Hepatocyte (in vitro differentiated cells): Measurements from ENCODE around the gene OBSL1. TPM values are rescaled to one million over a fixed set of nuclear protein-coding genes. Genes with fewer than 3 reads are reported as not detected.

ENCODE experiments used
- DNase-seq: peaks from one replicate; pipeline ENCODE4 v3.0.0-alpha.2; 2016; ENCODE audit warnings: low spot score
- H2AFZ ChIP-seq: fragments of 200-600 bp; sonication (generic); 2 replicates; pipeline ENCODE4 v1.6.0; 2016; ENCODE audit warnings: antibody characterized with exemption, mild to moderate bottlenecking
- H3K27ac ChIP-seq: fragments of 200-600 bp; sonication (generic); 2 replicates; pipeline ENCODE4 v1.5.1; 2016; ENCODE audit warnings: mild to moderate bottlenecking
- H3K27me3 ChIP-seq: fragments of 200-600 bp; sonication (generic); 2 replicates; pipeline ENCODE4 v1.6.1; 2016
- H3K36me3 ChIP-seq: fragments of 200-600 bp; sonication (generic); replicated peaks from 2 replicates; pipeline ENCODE4 v1.5.1; 2016; ENCODE audit warnings: low read depth; ENCODE audit not compliant: insufficient read depth
- H3K4me1 ChIP-seq: fragments of 200-600 bp; sonication (generic); 2 replicates; pipeline ENCODE4 v1.5.1; 2016; ENCODE audit warnings: mild to moderate bottlenecking, moderate library complexity; ENCODE audit not compliant: insufficient read depth
- H3K4me2 ChIP-seq: fragments of 200-600 bp; sonication (generic); 2 replicates; pipeline ENCODE4 v1.6.0; 2016
- H3K4me3 ChIP-seq: fragments of 200-600 bp; sonication (generic); 2 replicates; pipeline ENCODE4 v1.5.1; 2016; ENCODE audit warnings: mild to moderate bottlenecking
- H3K79me2 ChIP-seq: fragments of 200-600 bp; sonication (generic); 2 replicates; pipeline ENCODE4 v1.6.0; 2017; ENCODE audit warnings: mild to moderate bottlenecking
- H3K9me2 ChIP-seq: fragments of 200-600 bp; sonication (generic); replicated peaks from 2 replicates; pipeline ENCODE4 v1.6.0; 2017; ENCODE audit warnings: mild to moderate bottlenecking; ENCODE audit not compliant: insufficient read depth
- H3K9me3 ChIP-seq: fragments of 200-600 bp; sonication (generic); 2 replicates; pipeline ENCODE4 v1.5.1; 2016; ENCODE audit warnings: low read depth, mild to moderate bottlenecking
- H4K20me1 ChIP-seq: fragments of 200-600 bp; sonication (generic); 2 replicates; pipeline ENCODE4 v1.6.0; 2016; ENCODE audit warnings: mild to moderate bottlenecking; ENCODE audit not compliant: insufficient read depth, poor library complexity, severe bottlenecking
- CTCF ChIP-seq: fragments of 200-600 bp; sonication (generic); IDR thresholded peaks from 2 replicates; pipeline ENCODE4 v1.5.1; 2016; ENCODE audit warnings: antibody characterized with exemption, mild to moderate bottlenecking; ENCODE audit not compliant: poor library complexity
- EZH2 ChIP-seq: fragments of 200-600 bp; sonication (generic); IDR thresholded peaks from 2 replicates; pipeline ENCODE4 v1.6.1; 2016; ENCODE audit warnings: antibody characterized with exemption, mild to moderate bottlenecking, borderline replicate concordance
- EZH2phosphoT487 ChIP-seq: fragments of 200-600 bp; sonication (generic); IDR thresholded peaks from one replicate; pipeline ENCODE4 v1.6.1; 2018; ENCODE audit warnings: antibody characterized with exemption, mild to moderate bottlenecking, low read depth, moderate library complexity; ENCODE audit not compliant: unreplicated experiment, severe bottlenecking
- WGBS: methylation state at CpG from one replicate; pipeline ENCODE4 v1.1.6; 2016; ENCODE audit warnings: low lambda C conversion rate; ENCODE audit errors: missing lambda C conversion rate; 5-methylcytosine and 5-hydroxymethylcytosine counted together
- polyA plus RNA-seq: library from polyadenylated mRNA; unstranded; fragments of >200 nt; fragmentation: Nextera tagmentation; extraction: Ambion mirVana; gene quantifications from 2 replicates; pipeline ENCODE4 v1.2.1, GENCODE V29; 2016
- total RNA-seq: library from RNA; depleted of rRNA; stranded (reverse); fragments of >200 nt; gene quantifications from 2 replicates; pipeline ENCODE4 v1.2.3, GENCODE V29; 2014

Gene OBSL1
- total and polyA plus RNA-seq, 2 experiments from 2014 or later = 61.0 to 84.6 TPM

DNA sequence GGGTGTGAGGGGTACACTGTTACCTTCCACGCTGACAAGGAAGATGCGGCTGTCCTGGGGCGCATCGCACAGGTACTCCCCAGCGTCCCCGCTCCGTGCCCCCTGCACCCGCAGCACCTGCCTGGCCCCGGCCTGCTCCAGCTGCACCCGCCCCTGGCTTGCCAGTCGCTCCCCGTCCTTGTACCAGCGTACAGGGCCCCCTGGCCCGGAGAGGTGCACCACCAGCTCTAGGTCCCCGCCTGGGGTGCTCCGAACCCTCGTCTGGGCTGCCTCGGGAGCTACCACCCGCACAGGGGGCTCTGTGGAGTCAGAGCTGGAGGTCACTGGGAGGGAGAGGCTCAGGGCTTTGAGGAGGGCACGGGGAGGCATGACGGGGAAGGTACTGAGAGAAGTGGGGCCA is 14.0 kb downstream of the OBSL1 start:
- H3K27me3 ChIP-seq = peaks cover 6% of the 10 kb centered on the region
- H3K27ac ChIP-seq = no peak overlapping the region
- H3K36me3 ChIP-seq = no peaks in the 10 kb centered on the region
- H3K4me1 ChIP-seq = peaks cover 7% of the 10 kb centered on the region
- TF ChIP-seq EZH2 (no peak), EZH2phosphoT487 (no peak), CTCF (no peak)
- H3K79me2 ChIP-seq = no peaks in the 10 kb centered on the region
- WGBS = 97% methylated on average over 18 of the region's 21 CpGs
- H2AFZ ChIP-seq = no peak overlapping the region
- H3K9me2 ChIP-seq = no peaks in the 10 kb centered on the region
- no peak overlapping the region for H3K4me3 ChIP-seq
- H3K9me3 ChIP-seq = no peaks in the 10 kb centered on the region
- H4K20me1 ChIP-seq = no peaks in the 10 kb centered on the region
- no peak overlapping the region for H3K4me2 ChIP-seq
- no peak for DNase-seq

- H3K27me3 ChIP-seq = peaks cover 6% of the 10 kb centered on the region
These were observed 14.9 kb downstream of the OBSL1 start for GRCh38 chr2:219556413-219556812.

GRCh38 chr2:219555956-219556355 is 15.4 kb downstream of the OBSL1 start:
- Histone ChIP-seq H3K79me2 (no peaks in the 10 kb centered on the region), H3K27ac (no peak overlapping the region), H3K9me3 (no peaks in the 10 kb centered on the region), H3K4me3 (no peak overlapping the region), H4K20me1 (no peaks in the 10 kb centered on the region), H3K4me2 (no peak overlapping the region), H2AFZ (no peak overlapping the region), H3K27me3 (peaks cover 6% of the 10 kb centered on the region), H3K36me3 (no peaks in the 10 kb centered on the region), H3K4me1 (peaks cover 7% of the 10 kb centered on the region), H3K9me2 (no peaks in the 10 kb centered on the region)
- 96% methylated on average over 20 of the region's 20 CpGs for WGBS
- DNase-seq = no peak
- TF ChIP-seq EZH2 = no peak
- no peak for TF ChIP-seq CTCF
- no peak for TF ChIP-seq EZH2phosphoT487

More at GRCh38 chr2:219556413-219556812, 14.9 kb downstream of the OBSL1 start:
- no peaks in the 10 kb centered on the region for H3K36me3 ChIP-seq
- H3K79me2 ChIP-seq = no peaks in the 10 kb centered on the region
- H2AFZ ChIP-seq = no peak overlapping the region
- H3K27ac ChIP-seq = no peak overlapping the region
- 96% methylated on average over 18 of the region's 19 CpGs for WGBS
- peaks cover 7% of the 10 kb centered on the region for H3K4me1 ChIP-seq
- no peak overlapping the region for H3K4me2 ChIP-seq
- H3K4me3 ChIP-seq = no peak overlapping the region
- H3K9me2 ChIP-seq = no peaks in the 10 kb centered on the region
- TF ChIP-seq EZH2 = no peak
- TF ChIP-seq EZH2phosphoT487 = no peak
- no peak for DNase-seq
- H3K9me3 ChIP-seq = no peaks in the 10 kb centered on the region
- no peaks in the 10 kb centered on the region for H4K20me1 ChIP-seq

GRCh38 chr2:219554350-219554749 is 17.0 kb downstream of the OBSL1 start:
- no peak for DNase-seq
- Histone ChIP-seq H3K27me3 (peaks cover 9% of the 10 kb centered on the region), H3K27ac (no peak overlapping the region), H3K4me2 (no peak overlapping the region), H3K79me2 (no peaks in the 10 kb centered on the region), H3K9me2 (no peaks in the 10 kb centered on the region), H3K36me3 (no peaks in the 10 kb centered on the region), H3K4me3 (no peak overlapping the region), H3K9me3 (no peaks in the 10 kb centered on the region), H3K4me1 (peaks cover 7% of the 10 kb centered on the region), H2AFZ (no peak overlapping the region), H4K20me1 (no peaks in the 10 kb centered on the region)
- 96% methylated on average over 9 of the region's 15 CpGs for WGBS
- TF ChIP-seq CTCF = no peak
- TF ChIP-seq EZH2 = no peak
- TF ChIP-seq EZH2phosphoT487 = no peak
